Activated T-cell treated with anti-CD3 and anti-CD28 coated beads for 4 hours (primary cell): ENCODE measurements around the gene ITGA3.

ENCODE experiments used
- DNase-seq: peaks from one replicate; pipeline ENCODE4 v3.0.0-alpha.2; 2020

ITGA3 gene

GRCh38 chr17:50072925-50073324 is 17.0 kb downstream of the ITGA3 start:
- no peak for DNase-seq

GRCh38 chr17:50074227-50074626 is 18.3 kb downstream of the ITGA3 start:
- no peak for DNase-seq

- DNase-seq, result no peak
These were observed 19.6 kb downstream of the ITGA3 start for GRCh38 chr17:50075446-50076032.

- DNase-seq, result no peak
These were observed 20.3 kb downstream of the ITGA3 start for GRCh38 chr17:50076221-50076590.

- DNase-seq, result no peak
These were observed 20.8 kb downstream of the ITGA3 start for GRCh38 chr17:50076591-50077235.

- DNase-seq, result no peak
These were observed 22.5 kb downstream of the ITGA3 start for GRCh38 chr17:50078430-50078829.

GRCh38 chr17:50079334-50080095 is 23.6 kb downstream of the ITGA3 start:
- no peak for DNase-seq

- no peak for DNase-seq
These were observed 24.2 kb downstream of the ITGA3 start for GRCh38 chr17:50080096-50080480.

GRCh38 chr17:50080827-50081226 is 24.9 kb downstream of the ITGA3 start:
- no peak for DNase-seq

GRCh38 chr17:50081757-50082156 is 25.8 kb downstream of the ITGA3 start:
- DNase-seq, result no peak

GRCh38 chr17:50087246-50087911 is 31.5 kb downstream of the ITGA3 start:
- peak; percentile 73 for DNase-seq

GRCh38 chr17:50087912-50088405 is 32.0 kb downstream of the ITGA3 start:
- DNase-seq, result no peak

- no peak for DNase-seq
These were observed 33.3 kb downstream of the ITGA3 start for GRCh38 chr17:50088952-50089825.

GRCh38 chr17:50090071-50090470 is 34.2 kb downstream of the ITGA3 start:
- DNase-seq, result no peak

GRCh38 chr17:50090971-50091917 is 35.3 kb downstream of the ITGA3 start:
- DNase-seq, result no peak

GRCh38 chr17:50091918-50092285 is 36.0 kb downstream of the ITGA3 start:
- DNase-seq, result no peak

- no peak for DNase-seq
These were observed 37.3 kb downstream of the ITGA3 start for GRCh38 chr17:50093246-50093645.

- no peak for DNase-seq
These were observed 37.9 kb downstream of the ITGA3 start for GRCh38 chr17:50093807-50094206.

GRCh38 chr17:50094243-50094752 is 38.4 kb downstream of the ITGA3 start:
- peak; percentile 92 for DNase-seq

GRCh38 chr17:50094753-50095619 is 39.1 kb downstream of the ITGA3 start, which contains the start of gene PDK2:
Gene PDK2, plus strand, starts transcription at chr17:50095351. Its CDS starts 85 bp downstream, at chr17:50095436.
- DNase-seq, result peak; percentile 94
